H1 (cell line): ENCODE results near the gene RING1. TPM values are rescaled to one million over a fixed set of nuclear protein-coding genes. Genes with fewer than 3 reads are reported as not detected.

Experiments
- ASH2L ChIP-seq: fragments of 200-600, 300-600 bp; sonication (generic); IDR thresholded peaks from one replicate; pipeline ENCODE4 v1.7.1; 2017; ENCODE audit warnings: low read length
- GABPA ChIP-seq: IDR thresholded peaks from 2 replicates; pipeline ENCODE4 v1.6.1; 2011; ENCODE audit warnings: mild to moderate bottlenecking, low read length, moderate library complexity, borderline replicate concordance; ENCODE audit not compliant: insufficient read depth
- POU5F1 ChIP-seq: IDR thresholded peaks from 2 replicates; pipeline ENCODE4 v1.6.1; 2011; ENCODE audit warnings: low read depth, mild to moderate bottlenecking, low read length, moderate library complexity
- RFX5 ChIP-seq: IDR thresholded peaks from 2 replicates; pipeline ENCODE4 v1.6.1; 2011; ENCODE audit warnings: low read depth, low read length, improper control_type of control experiment, borderline replicate concordance
- YY1 ChIP-seq: IDR thresholded peaks from 2 replicates; pipeline ENCODE4 v1.6.1; 2011; ENCODE audit warnings: low read depth, mild to moderate bottlenecking, low read length
- polyA plus RNA-seq, 7 experiments: library from polyadenylated mRNA; depleted of rRNA in 3 of 7; stranded (reverse) in 5 of 7; unstranded in 2 of 7; fragments of >200 nt in 5 of 7; fragments of 200-250 nt in 2 of 7; gene quantifications; 1 replicate in 5 of 7; 2 replicates in 1 of 7; 4 replicates in 1 of 7; pipeline versions ENCODE4 v1.2.1 to v1.2.3, GENCODE V29; 2011 to 2013; ENCODE audit warnings: missing spikeins in 2 of 7, mixed read lengths in 2 of 7
- total RNA-seq: library from RNA; stranded (reverse); fragmentation: NEBNext Ultra II Directional; extraction: Animal tissue kit (Norgen Biotek cat#: 25700); gene quantifications from 2 replicates; pipeline ENCODE4 v1.2.1, GENCODE V29; 2021

The RING1 gene
- total and polyA plus RNA-seq, 2 of the 8 experiments (the other 6 are each of a cell fraction or from before 2014, with no cell fraction given): 16.4 to 26.0 TPM

- TF ChIP-seq ASH2L (no peak), RFX5 (no peak), GABPA (no peak), POU5F1 (no peak), YY1 (no peak)
Observed at GRCh38 chr6:33164176-33164575, 44.1 kb upstream of the RING1 start (continued).
